ENCODE results near the gene SLAIN2.

- TF ChIP-seq, protein P1, sequence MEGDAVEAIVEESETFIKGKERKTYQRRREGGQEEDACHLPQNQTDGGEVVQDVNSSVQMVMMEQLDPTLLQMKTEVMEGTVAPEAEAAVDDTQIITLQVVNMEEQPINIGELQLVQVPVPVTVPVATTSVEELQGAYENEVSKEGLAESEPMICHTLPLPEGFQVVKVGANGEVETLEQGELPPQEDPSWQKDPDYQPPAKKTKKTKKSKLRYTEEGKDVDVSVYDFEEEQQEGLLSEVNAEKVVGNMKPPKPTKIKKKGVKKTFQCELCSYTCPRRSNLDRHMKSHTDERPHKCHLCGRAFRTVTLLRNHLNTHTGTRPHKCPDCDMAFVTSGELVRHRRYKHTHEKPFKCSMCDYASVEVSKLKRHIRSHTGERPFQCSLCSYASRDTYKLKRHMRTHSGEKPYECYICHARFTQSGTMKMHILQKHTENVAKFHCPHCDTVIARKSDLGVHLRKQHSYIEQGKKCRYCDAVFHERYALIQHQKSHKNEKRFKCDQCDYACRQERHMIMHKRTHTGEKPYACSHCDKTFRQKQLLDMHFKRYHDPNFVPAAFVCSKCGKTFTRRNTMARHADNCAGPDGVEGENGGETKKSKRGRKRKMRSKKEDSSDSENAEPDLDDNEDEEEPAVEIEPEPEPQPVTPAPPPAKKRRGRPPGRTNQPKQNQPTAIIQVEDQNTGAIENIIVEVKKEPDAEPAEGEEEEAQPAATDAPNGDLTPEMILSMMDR (conservative IDR thresholded peaks at IDR 0.05; ENCODE audit: low read depth, low read length): no peak
- no peak for TF ChIP-seq EZH2phosphoT487 (IDR thresholded peaks at IDR 0.05; ENCODE audit: borderline replicate concordance, low read length)
Measured at GRCh38 chr4:48369248-48369647, 27.9 kb downstream of the SLAIN2 start.
